NOMO-1 treated with dmso at 0.1 percent for 144 hours (cell line): ENCODE measurements around the gene CEP350.

Experiments
- DNase-seq: peaks from one replicate; lab custom pipeline; 2025; ENCODE audit not compliant: unreplicated experiment; lab: John Stamatoyannopoulos, UW

Gene CEP350

GRCh38 chr1:180046674-180047073, 92.1 kb downstream of the CEP350 start:
- no peak for DNase-seq

GRCh38 chr1:180053594-180054567, 99.3 kb downstream of the CEP350 start:
- DNase-seq = no peak

- no peak for DNase-seq
Observed at GRCh38 chr1:180057883-180058396, 103.3 kb downstream of the CEP350 start.

- DNase-seq = no peak
Observed at GRCh38 chr1:180061019-180061418, 106.4 kb downstream of the CEP350 start.

- DNase-seq = no peak
Observed at GRCh38 chr1:180062452-180062971, 107.9 kb downstream of the CEP350 start.

GRCh38 chr1:180065408-180065807, 110.8 kb downstream of the CEP350 start:
- no peak for DNase-seq

- no peak for DNase-seq
Observed at GRCh38 chr1:180066150-180066549, 111.5 kb downstream of the CEP350 start.

GRCh38 chr1:180070286-180070685, 115.7 kb downstream of the CEP350 start:
- no peak for DNase-seq

- no peak for DNase-seq
Observed at GRCh38 chr1:180071759-180072158, 117.1 kb downstream of the CEP350 start.

- DNase-seq = no peak
Observed at GRCh38 chr1:180080439-180080838, 125.8 kb downstream of the CEP350 start.

GRCh38 chr1:180081474-180081873, 126.9 kb downstream of the CEP350 start:
- DNase-seq = no peak

- DNase-seq = no peak
Observed at GRCh38 chr1:180083164-180083563, 128.6 kb downstream of the CEP350 start.

- no peak for DNase-seq
Observed at GRCh38 chr1:180084867-180085266, 130.3 kb downstream of the CEP350 start.

- DNase-seq = no peak
Observed at GRCh38 chr1:180085331-180085730, 130.7 kb downstream of the CEP350 start.

GRCh38 chr1:180092931-180093650, 138.5 kb downstream of the CEP350 start:
- no peak for DNase-seq

GRCh38 chr1:180094705-180095295, 140.2 kb downstream of the CEP350 start:
- no peak for DNase-seq

GRCh38 chr1:180096584-180097325, 142.1 kb downstream of the CEP350 start:
- no peak for DNase-seq

GRCh38 chr1:180097326-180097605, 142.7 kb downstream of the CEP350 start:
- no peak for DNase-seq

- DNase-seq = no peak
Observed at GRCh38 chr1:180101411-180101810, 146.8 kb downstream of the CEP350 start.

- no peak for DNase-seq
Observed at GRCh38 chr1:180103819-180104218, 149.2 kb downstream of the CEP350 start.

- DNase-seq = no peak
Observed at GRCh38 chr1:180112091-180112490, 157.5 kb downstream of the CEP350 start.
